Measurements from ENCODE around the gene SEMA4B. TPM values are rescaled to one million over a fixed set of nuclear protein-coding genes. Genes with fewer than 3 reads are reported as not detected.
"Not testable (repeated sequence)": the region's sequence is repeated elsewhere in the genome, so short reads cannot be mapped to it uniquely, and the experiment has no call there.

Gene SEMA4B
- total RNA-seq, 2 experiments from 2014 or later, result 5.3 to 6.2 TPM

DNA sequence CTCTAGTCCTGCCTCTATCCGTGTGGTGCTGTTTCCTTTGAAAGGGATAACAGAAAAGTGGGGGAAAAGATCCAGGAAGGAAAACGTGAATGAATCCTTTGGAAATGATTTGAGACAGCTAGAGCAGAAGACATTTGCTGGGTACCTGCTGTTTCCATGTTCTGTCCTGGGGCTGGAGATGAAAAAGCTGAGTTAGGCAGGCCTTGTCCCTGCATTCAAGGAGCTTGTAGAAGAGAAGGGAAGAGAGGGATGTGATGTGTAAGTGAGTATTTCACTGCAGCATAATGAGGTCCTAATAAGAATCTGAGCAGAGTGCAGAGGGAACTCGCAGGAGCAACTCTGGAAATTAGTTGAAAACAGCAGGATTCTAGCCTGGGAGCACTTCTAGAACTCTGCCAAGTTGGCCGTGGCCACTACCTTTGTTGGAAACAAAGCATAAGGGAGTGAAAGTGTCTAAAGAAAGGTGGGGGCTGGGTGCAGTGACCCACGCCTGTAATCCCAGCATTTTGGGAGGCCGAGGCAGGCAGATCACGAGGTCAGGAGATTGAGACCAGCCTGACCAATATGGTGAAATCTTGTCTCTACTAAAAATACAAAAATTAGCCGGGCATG, 13.8 kb upstream of the SEMA4B start:
- H3K4me1 Mint-ChIP-seq (ENCODE audit: low read depth), result peaks cover 18% of the 10 kb centered on the region
- no peak overlapping the region for H3K4me3 Mint-ChIP-seq
- H3K27ac Mint-ChIP-seq, result no peak overlapping the region
- H3K9me3 Mint-ChIP-seq, result no peaks in the 10 kb centered on the region
- no peaks in the 10 kb centered on the region for H3K27me3 Mint-ChIP-seq
- ChIA-PET CTCF (interaction anchor here (1.1 to 2.1 kb wide), 4 partner anchors 13 to 44 kb away, joined by 3 to 6 read pairs (median 4); partner anchors contain the start of gene SEMA4B), POLR2A (no interaction called here)
- no peak for TF ChIP-seq CTCF (IDR thresholded peaks at IDR 0.05)
- intact Hi-C loops (cut with micrococcal nuclease), result no loop called here
- no peak for DNase-seq
- H3K36me3 Mint-ChIP-seq (ENCODE audit: low read depth), result no peaks in the 10 kb centered on the region
- no peak for ATAC-seq

GRCh38 chr15:90188065-90188464, 13.1 kb upstream of the SEMA4B start:
- H3K27ac Mint-ChIP-seq; H3K36me3 Mint-ChIP-seq (ENCODE audit: low read depth); CTCF ChIA-PET: not testable (repeated sequence)

DNA sequence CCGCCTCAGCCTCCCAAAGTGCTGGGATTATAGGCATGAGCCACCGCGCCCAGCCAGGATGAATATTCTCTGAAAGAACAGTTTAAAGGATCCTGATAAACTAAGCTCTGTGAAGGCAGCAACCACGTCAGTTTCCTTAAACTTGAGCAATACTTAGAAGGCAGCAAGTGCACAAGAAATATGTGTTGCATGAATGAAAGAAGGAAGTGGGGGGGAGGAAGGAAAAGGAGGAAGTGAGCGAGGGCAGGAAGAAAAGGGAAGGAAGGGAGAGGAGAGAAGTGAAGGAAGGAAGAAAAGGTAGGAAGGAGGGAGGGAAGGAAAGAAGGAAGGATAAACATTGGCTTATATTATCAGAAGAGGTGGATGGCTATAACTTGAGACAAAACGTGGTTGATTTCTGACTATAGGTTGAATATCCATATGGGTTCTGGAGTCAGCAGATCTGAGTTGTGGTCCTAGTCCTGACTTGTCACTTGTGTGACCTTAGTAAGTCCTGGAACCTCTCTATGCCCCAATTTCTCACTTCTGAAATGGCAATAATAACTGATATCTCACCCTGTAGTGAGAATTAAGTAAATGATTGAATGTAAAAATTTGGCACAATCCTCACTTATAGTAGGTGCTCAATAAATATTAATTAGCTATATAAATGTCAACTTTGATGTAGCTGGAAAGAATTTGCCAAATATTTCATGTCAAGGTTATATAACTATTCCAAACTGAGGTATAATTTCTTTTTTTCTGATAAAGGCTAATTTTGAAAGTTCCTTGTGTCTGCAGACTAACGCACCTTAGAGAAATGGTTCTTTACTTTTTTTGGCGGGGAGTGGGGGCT, 12.0 kb upstream of the SEMA4B start:
- no peaks in the 10 kb centered on the region for H3K9me3 Mint-ChIP-seq
- H3K36me3 Mint-ChIP-seq (ENCODE audit: low read depth), result no peaks in the 10 kb centered on the region
- H3K27me3 Mint-ChIP-seq, result no peaks in the 10 kb centered on the region
- TF ChIP-seq CTCF (IDR thresholded peaks at IDR 0.05), result no peak
- no peak overlapping the region for H3K27ac Mint-ChIP-seq
- H3K4me1 Mint-ChIP-seq (ENCODE audit: low read depth), result peaks cover 26% of the 10 kb centered on the region
- POLR2A ChIA-PET, result interaction anchor here (1.1 kb wide), 1 partner anchor 11 kb away, joined by 3 read pairs; no protein-coding TSS in a partner anchor
- intact Hi-C loops (cut with micrococcal nuclease), result no loop called here
- no peak overlapping the region for H3K4me3 Mint-ChIP-seq
- DNase-seq (no peak), ATAC-seq (no peak)
- CTCF ChIA-PET, result interaction anchor here (1.0 kb wide), 1 partner anchor 82 kb away, joined by 3 read pairs; no protein-coding TSS in a partner anchor

More at GRCh38 chr15:90188065-90188464, 13.1 kb upstream of the SEMA4B start:
- H3K27me3 Mint-ChIP-seq; DNase-seq; POLR2A ChIA-PET; ATAC-seq; H3K4me3 Mint-ChIP-seq; H3K9me3 Mint-ChIP-seq; intact Hi-C loops (cut with micrococcal nuclease): not testable (repeated sequence)
- H3K4me1 Mint-ChIP-seq (ENCODE audit: low read depth), result peaks cover 23% of the 10 kb centered on the region

DNA sequence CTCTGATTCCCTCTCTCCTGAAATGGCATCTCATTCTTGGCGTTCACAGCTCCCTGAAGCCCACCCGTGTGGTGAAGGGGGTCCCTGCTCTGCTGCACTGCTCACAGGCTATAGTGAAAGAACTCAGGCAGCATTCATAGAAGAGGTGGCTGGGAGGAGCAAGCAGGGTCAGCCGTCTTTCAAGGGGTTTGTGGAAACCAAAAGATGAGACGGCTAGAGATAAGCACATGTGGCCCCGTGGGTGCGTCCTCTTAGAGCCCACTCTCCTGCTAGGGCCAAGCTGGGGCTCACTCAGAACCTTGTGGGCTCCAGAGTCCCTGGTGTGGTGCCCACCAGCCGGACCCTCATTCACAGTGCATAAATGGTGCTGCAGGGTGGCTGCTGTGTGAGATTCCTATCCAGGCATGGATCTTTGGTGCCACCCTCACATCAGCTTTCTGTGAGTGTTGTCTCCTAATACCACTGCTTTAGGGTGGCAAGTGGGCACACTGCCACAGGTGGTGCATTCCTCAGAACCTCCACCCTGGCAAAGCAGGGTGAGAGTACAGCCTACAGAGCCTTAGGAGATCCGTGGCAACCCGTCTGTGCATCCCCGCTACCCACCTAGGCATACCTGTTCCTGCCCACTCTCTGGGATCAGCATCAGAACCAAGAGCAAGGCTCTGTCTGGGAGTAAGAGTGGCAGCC, 11.2 kb upstream of the SEMA4B start:
- DNase-seq (no peak), ATAC-seq (no peak)
- H3K4me3 Mint-ChIP-seq, result no peak overlapping the region
- H3K4me1 Mint-ChIP-seq (ENCODE audit: low read depth), result peaks cover 25% of the 10 kb centered on the region
- CTCF ChIA-PET, result interaction anchor here (1.0 kb wide), 1 partner anchor 81 kb away, joined by 3 read pairs; no protein-coding TSS in a partner anchor
- H3K27ac Mint-ChIP-seq, result peak overlapping the region; percentile 25
- TF ChIP-seq CTCF (IDR thresholded peaks at IDR 0.05), result no peak
- intact Hi-C loops (cut with micrococcal nuclease), result no loop called here
- no peaks in the 10 kb centered on the region for H3K27me3 Mint-ChIP-seq
- H3K36me3 Mint-ChIP-seq (ENCODE audit: low read depth), result no peaks in the 10 kb centered on the region
- POLR2A ChIA-PET, result interaction anchor here (1.1 kb wide), 1 partner anchor 10 kb away, joined by 3 read pairs; no protein-coding TSS in a partner anchor
- no peaks in the 10 kb centered on the region for H3K9me3 Mint-ChIP-seq

GRCh38 chr15:90190606-90191343, 10.4 kb upstream of the SEMA4B start:
- POLR2A ChIA-PET, result interaction anchor here (1.1 kb wide), 1 partner anchor 9 kb away, joined by 3 read pairs; no protein-coding TSS in a partner anchor
- no peak for ATAC-seq

More at GRCh38 chr15:90190606-90191343, 10.4 kb upstream of the SEMA4B start:
- H3K36me3 Mint-ChIP-seq (ENCODE audit: low read depth), result no peaks in the 10 kb centered on the region
- no peaks in the 10 kb centered on the region for H3K27me3 Mint-ChIP-seq
- CTCF ChIA-PET, result interaction anchor here (2.1 kb wide), 1 partner anchor 28 kb away, joined by 7 read pairs; no protein-coding TSS in a partner anchor
- no peak overlapping the region for H3K27ac Mint-ChIP-seq
- no peaks in the 10 kb centered on the region for H3K9me3 Mint-ChIP-seq
- intact Hi-C loops (cut with micrococcal nuclease), result no loop called here
- no peak for TF ChIP-seq CTCF (IDR thresholded peaks at IDR 0.05)
- DNase-seq, result no peak
- no peak overlapping the region for H3K4me3 Mint-ChIP-seq
- peaks cover 22% of the 10 kb centered on the region for H3K4me1 Mint-ChIP-seq (ENCODE audit: low read depth)

Measured in activated CD8-positive, alpha-beta T cell treated with anti-CD3 and anti-CD28 coated beads for 36 hours (primary cell).